HepG2 (cell line): ENCODE measurements around the gene HEMK1. TPM values are rescaled to one million over a fixed set of nuclear protein-coding genes. Genes with fewer than 3 reads are reported as not detected.

Experiments used
- USF2 ChIP-seq, 2 experiments: sonication (generic) in 1 of 2; formaldehyde crosslinking in 1 of 2; IDR thresholded peaks; 2 replicates each; pipeline versions ENCODE4 v1.5.1 to v1.6.1; 2011 to 2020; ENCODE audit warnings: borderline replicate concordance in 1 of 2, low read depth in 1 of 2, low read length in 1 of 2, mild to moderate bottlenecking in 1 of 2, missing genetic modification reagents in 1 of 2, moderate library complexity in 1 of 2
- ZFP36L2 ChIP-seq: sonication (generic); formaldehyde crosslinking; IDR thresholded peaks from 2 replicates; pipeline ENCODE4 v1.4.0; 2020; ENCODE audit warnings: missing genetic modification reagents
- polyA plus RNA-seq, 8 experiments: library from polyadenylated mRNA; depleted of rRNA in 3 of 8; stranded (reverse) in 7 of 8; unstranded in 1 of 8; fragments of >200 nt; fragmentation: Illumina TruSeq in 4 of 8; extraction: Trizol in 4 of 8; gene quantifications; 2 replicates each; pipeline versions ENCODE4 v1.2.1 to v1.2.3, GENCODE V29; 2011 to 2016; ENCODE audit warnings: low read depth in 4 of 8, missing spikeins in 1 of 8, mixed read lengths in 1 of 8; ENCODE audit not compliant: insufficient read depth in 1 of 8
- total RNA-seq, 5 experiments: library from RNA; depleted of rRNA; stranded (reverse); fragments of >200 nt; fragmentation: Illumina TruSeq; extraction: Trizol; gene quantifications; 2 replicates each; pipeline ENCODE4 v1.2.3, GENCODE V29; 2016; ENCODE audit warnings: low read depth in 1 of 5
- TF ChIP-seq, protein P1 (sequence below): sonication (generic); formaldehyde crosslinking; IDR thresholded peaks from 2 replicates; pipeline ENCODE4 v1.4.0; 2020; ENCODE audit warnings: missing genetic modification reagents
- TF ChIP-seq, protein P2 (sequence below): sonication (generic); formaldehyde crosslinking; IDR thresholded peaks from 2 replicates; pipeline ENCODE4 v1.4.0; 2020; ENCODE audit warnings: mild to moderate bottlenecking, missing genetic modification reagents

The HEMK1 gene
- total and polyA plus RNA-seq, 2 of the 13 experiments (the other 11 are each of a cell fraction or from before 2014, with no cell fraction given): 9.8 to 12.6 TPM

GRCh38 chr3:50610992-50611463 lies 41.7 kb downstream of the HEMK1 start (continued):
- TF ChIP-seq, protein P1, sequence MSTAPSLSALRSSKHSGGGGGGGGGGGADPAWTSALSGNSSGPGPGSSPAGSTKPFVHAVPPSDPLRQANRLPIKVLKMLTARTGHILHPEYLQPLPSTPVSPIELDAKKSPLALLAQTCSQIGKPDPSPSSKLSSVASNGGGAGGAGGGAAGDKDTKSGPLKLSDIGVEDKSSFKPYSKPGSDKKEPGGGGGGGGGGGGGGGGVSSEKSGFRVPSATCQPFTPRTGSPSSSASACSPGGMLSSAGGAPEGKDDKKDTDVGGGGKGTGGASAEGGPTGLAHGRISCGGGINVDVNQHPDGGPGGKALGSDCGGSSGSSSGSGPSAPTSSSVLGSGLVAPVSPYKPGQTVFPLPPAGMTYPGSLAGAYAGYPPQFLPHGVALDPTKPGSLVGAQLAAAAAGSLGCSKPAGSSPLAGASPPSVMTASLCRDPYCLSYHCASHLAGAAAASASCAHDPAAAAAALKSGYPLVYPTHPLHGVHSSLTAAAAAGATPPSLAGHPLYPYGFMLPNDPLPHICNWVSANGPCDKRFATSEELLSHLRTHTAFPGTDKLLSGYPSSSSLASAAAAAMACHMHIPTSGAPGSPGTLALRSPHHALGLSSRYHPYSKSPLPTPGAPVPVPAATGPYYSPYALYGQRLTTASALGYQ (CRISPR knock-in tag): no peak
- TF ChIP-seq ZFP36L2 (CRISPR knock-in tag) (peak; percentile 9; the same call in 1 of the 2 replicates), USF2 (IDR thresholded peaks at IDR 0.05; ENCODE audit: low read depth, low read length) (no peak), USF2 (CRISPR knock-in tag; IDR thresholded peaks at IDR 0.05; ENCODE audit: borderline replicate concordance) (no peak)
- TF ChIP-seq, protein P2, sequence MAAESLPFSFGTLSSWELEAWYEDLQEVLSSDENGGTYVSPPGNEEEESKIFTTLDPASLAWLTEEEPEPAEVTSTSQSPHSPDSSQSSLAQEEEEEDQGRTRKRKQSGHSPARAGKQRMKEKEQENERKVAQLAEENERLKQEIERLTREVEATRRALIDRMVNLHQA (CRISPR knock-in tag): no peak
